Prostate gland (tissue), 2 donors: ENCODE measurements around the gene GMPPB.

Experiments
- CTCF ChIP-seq, 4 experiments: fragments of 200-600 bp in 2 of 4; fragments of 450-650 bp in 2 of 4; sonication (generic) in 2 of 4; IDR thresholded peaks; 1 replicate in 3 of 4; 2 replicates in 1 of 4; pipeline ENCODE4 v1.5.1; 2016 to 2019; ENCODE audit warnings: antibody characterized with exemption in 4 of 4, mild to moderate bottlenecking in 2 of 4, moderate library complexity in 2 of 4
- POLR2A ChIP-seq: fragments of 450-650 bp; IDR thresholded peaks from one replicate; pipeline ENCODE4 v1.6.1; 2016; ENCODE audit warnings: antibody characterized with exemption, mild to moderate bottlenecking
- POLR2AphosphoS5 ChIP-seq: sonication (generic); formaldehyde crosslinking; IDR thresholded peaks from one replicate; pipeline ENCODE4 v1.6.1; 2017; ENCODE audit warnings: antibody characterized with exemption

GRCh38 chr3:49715611-49716121, 8.1 kb downstream of the GMPPB start:
- TF ChIP-seq CTCF (IDR thresholded peaks at IDR 0.05) (no peak), POLR2A (no peak), POLR2AphosphoS5 (no peak)
